ENCODE data around the gene WIZ. TPM values are rescaled to one million over a fixed set of nuclear protein-coding genes. Genes with fewer than 3 reads are reported as not detected.
A peak's percentile ranks its signal among the peaks of the same experiment; 100 is the strongest.

The WIZ gene
- total and polyA plus RNA-seq, 2 of the 8 experiments (the other 6 are each of a cell fraction or from before 2014, with no cell fraction given), result 12.5 to 33.2 TPM

GRCh38 chr19:15463861-15464371, 14.2 kb upstream of the WIZ start:
- Histone ChIP-seq H2BK15ac (ENCODE audit: low read length) (no peak overlapping the region), H4K5ac (ENCODE audit: insufficient read length, low read depth, low read length) (no peak overlapping the region), H2AK5ac (ENCODE audit: low read depth, low read length) (no peak overlapping the region), H3K79me2 (ENCODE audit: control insufficient read depth in 1 of 2, insufficient read depth in 2 of 2, low read length in 2 of 2) (no peaks in the 10 kb centered on the region), H3K4me2 (ENCODE audit: insufficient read depth in 1 of 2, low read depth in 2 of 2, low read length in 2 of 2) (peak overlapping the region in 1 of 2 experiments; percentile 9; a peak in 2 of 4 replicates), H3K23ac (ENCODE audit: insufficient read length) (no peak overlapping the region), H3K23me2 (ENCODE audit: low read depth, low read length) (peaks cover 2% of the 10 kb centered on the region; the same call in 1 of the 2 replicates), H4K20me1 (replicated peaks in 1 of 2; ENCODE audit: control insufficient read depth in 1 of 2, insufficient read depth in 2 of 2, low read length in 2 of 2) (peaks cover under 1 to 5% of the 10 kb centered on the region in 2 experiments), H4K91ac (replicated peaks; ENCODE audit: insufficient read length, low read length) (no peak overlapping the region), H3K79me1 (ENCODE audit: low read depth, low read length) (no peaks in the 10 kb centered on the region), H3K18ac (ENCODE audit: extremely low read depth, low read length) (no peak overlapping the region), H3K4ac (replicated peaks; ENCODE audit: insufficient read length, low read depth, low read length) (no peak overlapping the region), H3K4me3 (ENCODE audit: extremely low read depth in 1 of 4, insufficient read depth in 2 of 4, low read depth in 3 of 4, low read length in 4 of 4) (peak overlapping the region in 1 of 4 experiments; percentile 33; a peak in 1 of 8 replicates), H3K36me3 (ENCODE audit: control insufficient read depth in 2 of 4, insufficient read depth in 4 of 4, low read length in 3 of 4) (no peaks in the 10 kb centered on the region), H3K27ac (ENCODE audit: low read depth, low read length) (no peak overlapping the region), H2AFZ (ENCODE audit: low read length) (no peak overlapping the region), H2BK5ac (ENCODE audit: low read depth, low read length) (no peak overlapping the region), H3K4me1 (replicated peaks in 1 of 4; ENCODE audit: control insufficient read depth in 3 of 4, insufficient read depth in 4 of 4, low read length in 3 of 4) (0 out of 7 replicates have a peak, but pooled peaks cover 0 to 2% (median 0%) of the 10 kb centered on the region in 4 experiments), H3K56ac (replicated peaks; ENCODE audit: insufficient read length, low read depth, low read length) (no peak overlapping the region), H2BK120ac (replicated peaks; ENCODE audit: low read depth, low read length) (no peak overlapping the region), H3K14ac (ENCODE audit: insufficient read length) (no peak overlapping the region), H3K9ac (replicated peaks in 1 of 4; ENCODE audit: extremely low read depth in 1 of 4, low read depth in 3 of 4, low read length in 3 of 4) (no peak overlapping the region), H2BK20ac (ENCODE audit: low read length) (no peak overlapping the region), H3K9me3 (ENCODE audit: insufficient read depth in 2 of 2, low read depth in 1 of 2, low read length in 1 of 2) (no peaks in the 10 kb centered on the region), H4K8ac (ENCODE audit: extremely low read depth, insufficient read depth, low read length) (peak overlapping the region; percentile 79; the same call in 1 of the 2 replicates), H3K27me3 (replicated peaks in 1 of 4; ENCODE audit: control insufficient read depth in 3 of 4, extremely low read depth in 1 of 4, insufficient read depth in 3 of 4, low read length in 3 of 4) (peaks cover 5 to 22% (median 12%) of the 10 kb centered on the region in 4 experiments), H2BK12ac (ENCODE audit: low read depth, low read length) (no peak overlapping the region; the same call in 1 of the 2 replicates)
- TF ChIP-seq RAD21 (IDR thresholded peaks at IDR 0.05 in 1 of 2, conservative IDR thresholded peaks at IDR 0.05 in 1 of 2; ENCODE audit: low read depth in 2 of 2, low read length in 2 of 2) (0 out of 4 replicates have a peak, but pooled peaks of 1 of the 2 experiments have one; percentile 4), TEAD4 (IDR thresholded peaks at IDR 0.05; ENCODE audit: low read depth, low read length) (no peak)
- TF ChIP-seq, protein P1, sequence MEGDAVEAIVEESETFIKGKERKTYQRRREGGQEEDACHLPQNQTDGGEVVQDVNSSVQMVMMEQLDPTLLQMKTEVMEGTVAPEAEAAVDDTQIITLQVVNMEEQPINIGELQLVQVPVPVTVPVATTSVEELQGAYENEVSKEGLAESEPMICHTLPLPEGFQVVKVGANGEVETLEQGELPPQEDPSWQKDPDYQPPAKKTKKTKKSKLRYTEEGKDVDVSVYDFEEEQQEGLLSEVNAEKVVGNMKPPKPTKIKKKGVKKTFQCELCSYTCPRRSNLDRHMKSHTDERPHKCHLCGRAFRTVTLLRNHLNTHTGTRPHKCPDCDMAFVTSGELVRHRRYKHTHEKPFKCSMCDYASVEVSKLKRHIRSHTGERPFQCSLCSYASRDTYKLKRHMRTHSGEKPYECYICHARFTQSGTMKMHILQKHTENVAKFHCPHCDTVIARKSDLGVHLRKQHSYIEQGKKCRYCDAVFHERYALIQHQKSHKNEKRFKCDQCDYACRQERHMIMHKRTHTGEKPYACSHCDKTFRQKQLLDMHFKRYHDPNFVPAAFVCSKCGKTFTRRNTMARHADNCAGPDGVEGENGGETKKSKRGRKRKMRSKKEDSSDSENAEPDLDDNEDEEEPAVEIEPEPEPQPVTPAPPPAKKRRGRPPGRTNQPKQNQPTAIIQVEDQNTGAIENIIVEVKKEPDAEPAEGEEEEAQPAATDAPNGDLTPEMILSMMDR (IDR thresholded peaks at IDR 0.05; ENCODE audit: control extremely low read depth in 1 of 3, insufficient read depth in 1 of 3, low read depth in 1 of 3, low read length in 3 of 3), result peak in 2 of 3 experiments; percentile 1 to 8; a peak in 2 of 4 replicates
- no peak for DNase-seq (ENCODE audit: low read depth in 1 of 2, low spot score in 2 of 2)
- POLR2A ChIA-PET (ENCODE audit: partially characterized antibody), result no interaction called here
- FAIRE-seq, result no peak
- CTCF ChIA-PET (ENCODE audit: partially characterized antibody), result interaction anchor here (1.1 to 4.5 kb wide), 2 partner anchors 9 to 33 kb away, joined by 3 to 25 read pairs; no protein-coding TSS in a partner anchor
- 72% methylated on average over 11 of the region's 25 CpGs; no CpG with 5 or more reads in 1 of the 2 experiments for WGBS, 2 experiments (ENCODE audit: extremely low coverage in 1 of 2, insufficient coverage in 1 of 2, insufficient read length in 1 of 2, insufficient replicate concordance in 2 of 2, low coverage in 1 of 2, low lambda C conversion rate in 2 of 2, missing lambda C conversion rate in 1 of 2)

Data from H1 (cell line).